ENCODE measurements around the gene FMN1.

DNA sequence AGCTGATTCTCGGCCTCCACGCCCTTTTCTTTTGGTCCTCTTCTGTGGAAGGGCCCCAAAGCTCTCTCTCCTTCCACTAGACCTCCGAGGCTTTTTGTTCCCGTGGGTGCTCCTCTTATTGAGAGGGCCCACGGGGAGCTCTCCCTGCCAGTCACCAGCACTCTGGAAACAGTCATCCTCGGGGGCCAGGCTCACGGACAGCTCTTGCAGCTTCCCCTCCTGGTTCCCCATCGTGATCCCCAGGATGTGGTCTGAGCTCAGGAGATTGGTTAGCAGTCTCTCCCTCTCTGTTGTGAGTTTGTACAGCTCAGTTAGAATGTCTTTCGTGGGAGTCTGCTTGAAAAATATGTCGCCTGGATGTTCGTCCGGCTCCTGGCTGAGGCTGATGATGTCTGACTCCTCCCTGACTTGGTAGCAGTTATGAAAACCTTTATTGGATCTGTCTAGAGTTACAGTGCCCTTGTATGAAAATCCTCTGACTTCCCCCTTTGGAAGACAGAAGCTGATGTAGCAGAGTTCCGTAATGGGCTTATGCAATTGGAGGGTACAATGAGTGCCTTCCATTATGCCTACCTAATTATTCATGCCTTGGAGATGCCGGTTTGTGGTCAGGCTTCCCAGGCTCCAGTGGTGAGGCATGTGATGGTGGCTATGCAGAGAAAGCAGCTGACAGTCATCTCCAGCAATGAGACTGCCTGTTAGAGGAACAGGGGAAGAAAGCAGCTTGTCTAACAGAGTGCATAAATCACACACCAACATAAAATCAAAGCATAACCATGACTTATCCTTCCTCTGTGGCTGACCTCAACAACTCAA lies 40.0 kb downstream of the FMN1 start:
- TF ChIP-seq CTCF (IDR thresholded peaks at IDR 0.05 in 2 of 3, conservative IDR thresholded peaks at IDR 0.05 in 1 of 3; ENCODE audit: control insufficient read depth in 2 of 3, extremely low read depth in 1 of 3, insufficient read depth in 1 of 3, low read depth in 3 of 3, low read length in 3 of 3) (no peak), EED (IDR thresholded peaks at IDR 0.05; ENCODE audit: low read depth) (no peak), NBN (IDR thresholded peaks at IDR 0.05) (no peak)

Measured in GM12878 (cell line).